T follicular helper cell (primary cell): Measurements from ENCODE around the gene GPR156.

Experiments used
- DNase-seq: peaks from one replicate; pipeline ENCODE4 v3.0.0-alpha.2; 2020; ENCODE audit warnings: low read depth

Gene GPR156

DNA sequence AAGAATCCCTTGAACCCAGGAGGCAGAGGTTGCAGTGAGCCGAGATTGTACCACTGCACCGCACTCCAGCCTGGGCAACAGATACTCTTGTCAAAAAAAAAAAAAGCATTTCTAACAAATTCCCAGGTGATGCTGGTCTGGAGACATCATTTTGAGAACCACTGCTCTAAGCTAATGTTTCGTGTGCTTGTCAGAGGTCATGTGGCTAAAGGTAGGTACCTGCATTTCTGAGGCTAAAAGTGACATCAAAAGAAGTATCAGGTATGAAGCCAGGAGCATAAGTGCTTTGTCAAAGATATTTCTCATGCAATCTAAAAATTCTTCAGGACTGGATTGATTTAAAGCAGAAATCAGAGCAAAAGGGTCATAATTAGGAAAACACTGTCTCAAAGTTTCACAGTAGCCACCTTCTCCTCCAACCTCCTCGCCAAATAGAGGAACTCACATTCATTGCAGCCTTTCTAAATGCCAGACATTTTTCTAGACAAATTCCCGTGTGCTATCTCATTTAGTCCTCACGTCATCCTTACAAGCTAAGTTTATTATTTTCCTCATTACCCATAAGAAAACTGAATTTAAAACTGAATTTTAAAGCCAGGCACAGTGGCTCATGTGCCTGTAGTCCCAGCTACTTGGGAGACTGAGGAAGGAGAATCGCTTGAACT is 165.0 kb downstream of the GPR156 start:
- DNase-seq: no peak
